ENCODE results near the gene ZNF860.

The ZNF860 gene

GRCh38 chr3:31977736-31978135, 3.8 kb upstream of the ZNF860 start:
- peak overlapping the region; percentile 99 for H3K27ac ChIP-seq (ENCODE audit: low read depth, low read length, poor library complexity, severe bottlenecking)
- H3K4me1 ChIP-seq (ENCODE audit: insufficient read depth, low read length, severe bottlenecking), result peaks cover 80% of the 10 kb centered on the region
- H3K4me3 ChIP-seq (ENCODE audit: low read depth, low read length, poor library complexity, severe bottlenecking), result peak overlapping the region; percentile 89
- peaks cover 4% of the 10 kb centered on the region; the same call in 1 of the 2 replicates for H3K36me3 ChIP-seq (ENCODE audit: insufficient read depth, low read length)
- H2AFZ ChIP-seq (ENCODE audit: low read length), result no peak overlapping the region
- H3K9me3 ChIP-seq (ENCODE audit: low read length), result no peaks in the 10 kb centered on the region
- peak overlapping the region; percentile 68 for H3K4me2 ChIP-seq (ENCODE audit: low read length)
- H3K9me2 ChIP-seq (ENCODE audit: low read depth, low read length), result no peaks in the 10 kb centered on the region
- no peaks in the 10 kb centered on the region for H4K20me1 ChIP-seq (ENCODE audit: insufficient read depth, low read length)
- peaks cover 4% of the 10 kb centered on the region; the same call in 1 of the 2 replicates for H3F3A ChIP-seq (ENCODE audit: insufficient read depth, low read length)
- peak overlapping the region; percentile 95; the same call in 1 of the 2 replicates for H3K9ac ChIP-seq (ENCODE audit: low read length)
- H3K79me2 ChIP-seq (ENCODE audit: insufficient read depth, low read length), result peaks cover 67% of the 10 kb centered on the region
- no peaks in the 10 kb centered on the region for H3K27me3 ChIP-seq (ENCODE audit: insufficient read depth, low read length)
- TF ChIP-seq, protein P1, sequence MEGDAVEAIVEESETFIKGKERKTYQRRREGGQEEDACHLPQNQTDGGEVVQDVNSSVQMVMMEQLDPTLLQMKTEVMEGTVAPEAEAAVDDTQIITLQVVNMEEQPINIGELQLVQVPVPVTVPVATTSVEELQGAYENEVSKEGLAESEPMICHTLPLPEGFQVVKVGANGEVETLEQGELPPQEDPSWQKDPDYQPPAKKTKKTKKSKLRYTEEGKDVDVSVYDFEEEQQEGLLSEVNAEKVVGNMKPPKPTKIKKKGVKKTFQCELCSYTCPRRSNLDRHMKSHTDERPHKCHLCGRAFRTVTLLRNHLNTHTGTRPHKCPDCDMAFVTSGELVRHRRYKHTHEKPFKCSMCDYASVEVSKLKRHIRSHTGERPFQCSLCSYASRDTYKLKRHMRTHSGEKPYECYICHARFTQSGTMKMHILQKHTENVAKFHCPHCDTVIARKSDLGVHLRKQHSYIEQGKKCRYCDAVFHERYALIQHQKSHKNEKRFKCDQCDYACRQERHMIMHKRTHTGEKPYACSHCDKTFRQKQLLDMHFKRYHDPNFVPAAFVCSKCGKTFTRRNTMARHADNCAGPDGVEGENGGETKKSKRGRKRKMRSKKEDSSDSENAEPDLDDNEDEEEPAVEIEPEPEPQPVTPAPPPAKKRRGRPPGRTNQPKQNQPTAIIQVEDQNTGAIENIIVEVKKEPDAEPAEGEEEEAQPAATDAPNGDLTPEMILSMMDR (IDR thresholded peaks at IDR 0.05; ENCODE audit: low read length), result no peak
- TF ChIP-seq EZH2 (IDR thresholded peaks at IDR 0.05; ENCODE audit: borderline replicate concordance, low read length), result no peak

DNA sequence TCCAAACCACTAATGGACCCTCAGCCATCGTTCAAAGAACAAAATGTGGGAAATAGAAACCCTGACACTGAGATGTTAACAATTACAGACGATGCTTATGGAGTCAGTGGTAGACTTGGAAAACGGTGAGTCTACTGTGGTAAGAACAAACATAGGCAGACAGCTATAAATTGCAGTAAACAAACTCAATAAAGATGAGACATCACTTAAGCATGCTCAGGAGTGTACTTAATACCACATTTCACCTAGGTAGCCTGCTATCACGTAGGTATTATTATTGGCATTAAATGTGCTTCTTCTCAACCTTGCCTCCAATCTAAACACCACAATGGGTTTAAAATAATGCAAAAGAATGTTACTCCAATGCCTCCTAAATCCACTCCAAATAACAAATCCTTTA, 3.0 kb upstream of the ZNF860 start:
- H3K27ac ChIP-seq (ENCODE audit: low read depth, low read length, poor library complexity, severe bottlenecking), result peak overlapping the region; percentile 99
- no peaks in the 10 kb centered on the region for H4K20me1 ChIP-seq (ENCODE audit: insufficient read depth, low read length)
- no peak overlapping the region for H2AFZ ChIP-seq (ENCODE audit: low read length)
- peak overlapping the region; percentile 95; the same call in 1 of the 2 replicates for H3K9ac ChIP-seq (ENCODE audit: low read length)
- no peaks in the 10 kb centered on the region for H3K9me2 ChIP-seq (ENCODE audit: low read depth, low read length)
- peak overlapping the region; percentile 89 for H3K4me3 ChIP-seq (ENCODE audit: low read depth, low read length, poor library complexity, severe bottlenecking)
- H3K4me1 ChIP-seq (ENCODE audit: insufficient read depth, low read length, severe bottlenecking), result peaks cover 80% of the 10 kb centered on the region
- peak overlapping the region; percentile 68 for H3K4me2 ChIP-seq (ENCODE audit: low read length)
- H3K79me2 ChIP-seq (ENCODE audit: insufficient read depth, low read length), result peaks cover 59% of the 10 kb centered on the region
- no peaks in the 10 kb centered on the region for H3K27me3 ChIP-seq (ENCODE audit: insufficient read depth, low read length)
- H3F3A ChIP-seq (ENCODE audit: insufficient read depth, low read length), result peaks cover 4% of the 10 kb centered on the region; the same call in 1 of the 2 replicates
- H3K9me3 ChIP-seq (ENCODE audit: low read length), result no peaks in the 10 kb centered on the region
- TF ChIP-seq EZH2 (IDR thresholded peaks at IDR 0.05; ENCODE audit: borderline replicate concordance, low read length), result no peak
- TF ChIP-seq, protein P1 (IDR thresholded peaks at IDR 0.05; ENCODE audit: low read length), result no peak
- H3K36me3 ChIP-seq (ENCODE audit: insufficient read depth, low read length), result peaks cover 12% of the 10 kb centered on the region

DNA sequence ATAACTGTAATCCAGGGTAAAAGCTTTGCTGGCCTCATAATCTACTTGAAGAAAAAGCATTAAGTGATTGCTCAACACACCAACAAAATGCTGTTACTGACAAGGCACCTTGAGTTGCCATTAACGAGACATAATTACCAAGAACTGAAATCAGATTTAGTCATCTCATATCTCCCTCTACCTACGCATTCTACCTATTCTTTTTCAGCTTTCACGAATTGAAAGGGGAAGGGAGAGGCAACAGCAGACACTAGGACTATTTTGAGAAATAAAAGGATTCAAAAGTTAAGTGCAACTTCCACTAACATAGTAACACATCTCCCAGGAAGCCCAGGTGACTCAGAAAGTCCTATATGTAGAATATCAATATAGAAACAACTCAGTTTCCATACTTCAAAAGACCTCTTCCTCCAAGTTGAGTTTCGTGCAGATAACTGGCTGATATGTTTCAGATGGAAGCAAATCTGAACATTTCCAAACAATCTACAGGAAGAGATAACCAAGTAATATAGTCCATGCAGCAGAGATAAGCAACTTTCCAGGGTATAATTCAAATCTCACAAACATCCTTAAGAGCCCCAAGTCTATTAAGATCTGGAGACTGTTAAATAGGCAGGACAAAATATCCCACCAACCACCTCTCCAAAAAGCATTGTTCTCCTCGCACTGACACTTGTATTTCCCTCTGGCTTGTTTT, 2.4 kb upstream of the ZNF860 start:
- Histone ChIP-seq H4K20me1 (ENCODE audit: insufficient read depth, low read length) (no peaks in the 10 kb centered on the region), H3K79me2 (ENCODE audit: insufficient read depth, low read length) (peaks cover 53% of the 10 kb centered on the region), H3K9ac (ENCODE audit: low read length) (peak overlapping the region; percentile 95), H2AFZ (ENCODE audit: low read length) (no peak overlapping the region), H3K9me3 (ENCODE audit: low read length) (no peaks in the 10 kb centered on the region), H3K27me3 (ENCODE audit: insufficient read depth, low read length) (no peaks in the 10 kb centered on the region), H3K4me1 (ENCODE audit: insufficient read depth, low read length, severe bottlenecking) (peaks cover 78% of the 10 kb centered on the region), H3K27ac (ENCODE audit: low read depth, low read length, poor library complexity, severe bottlenecking) (peak overlapping the region; percentile 99), H3K9me2 (ENCODE audit: low read depth, low read length) (no peaks in the 10 kb centered on the region), H3K4me2 (ENCODE audit: low read length) (peak overlapping the region; percentile 68), H3K4me3 (ENCODE audit: low read depth, low read length, poor library complexity, severe bottlenecking) (peak overlapping the region; percentile 89), H3K36me3 (ENCODE audit: insufficient read depth, low read length) (peaks cover 18% of the 10 kb centered on the region), H3F3A (ENCODE audit: insufficient read depth, low read length) (peaks cover 4% of the 10 kb centered on the region; the same call in 1 of the 2 replicates)
- TF ChIP-seq, protein P1 (IDR thresholded peaks at IDR 0.05; ENCODE audit: low read length), result no peak
- TF ChIP-seq EZH2 (IDR thresholded peaks at IDR 0.05; ENCODE audit: borderline replicate concordance, low read length), result no peak

Data from OCI-LY1 (cell line).